H7 (cell line): ENCODE measurements around the gene C10orf71. TPM values are rescaled to one million over a fixed set of nuclear protein-coding genes. Genes with fewer than 3 reads are reported as not detected.

Source experiments
- DNase-seq: peaks from one replicate; pipeline ENCODE4 v3.0.0; 2012
- H3K27me3 ChIP-seq: 2 replicates; pipeline ENCODE4 v1.6.0; 2011; ENCODE audit warnings: mild to moderate bottlenecking, low read length; ENCODE audit not compliant: control insufficient read depth, insufficient read depth
- H3K36me3 ChIP-seq: replicated peaks from 2 replicates; pipeline ENCODE4 v1.5.1; 2011; ENCODE audit warnings: low read length; ENCODE audit not compliant: control insufficient read depth, insufficient read depth
- H3K4me3 ChIP-seq: 2 replicates; pipeline ENCODE4 v1.5.1; 2011; ENCODE audit warnings: low read depth, mild to moderate bottlenecking, control low read depth, low read length, moderate library complexity; ENCODE audit not compliant: insufficient read depth
- total RNA-seq: library from RNA; depleted of rRNA; stranded (reverse); fragments of >200 nt; shearing (Covaris generic); gene quantifications from 2 replicates; pipeline ENCODE4 v1.2.3, GENCODE V29; 2014

Gene C10orf71
- total RNA-seq, 1 experiment from 2014 or later, result not detected

DNA sequence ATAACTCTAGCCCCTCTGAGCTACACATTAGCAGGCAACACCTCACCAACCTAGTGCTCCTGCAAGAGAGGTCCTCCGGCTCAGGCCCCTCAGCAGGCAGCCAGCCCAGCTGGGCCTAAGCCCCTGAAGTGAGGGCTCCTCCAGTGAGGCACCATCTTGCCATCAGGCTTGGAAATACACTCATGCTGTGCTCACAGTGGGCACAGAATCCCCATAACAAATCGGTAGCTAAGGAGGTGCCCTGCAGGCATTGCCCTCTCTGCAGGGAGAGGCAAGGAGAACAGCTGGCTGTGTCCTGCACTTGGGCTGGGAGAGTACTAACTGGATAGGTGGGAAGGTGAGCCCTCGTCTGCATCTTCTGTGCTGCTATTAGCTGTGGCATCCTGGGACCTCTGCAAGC, 3.7 kb upstream of the C10orf71 start:
- Histone ChIP-seq H3K27me3 (no peaks in the 10 kb centered on the region), H3K4me3 (no peak overlapping the region), H3K36me3 (no peaks in the 10 kb centered on the region)
- DNase-seq, result no peak

DNA sequence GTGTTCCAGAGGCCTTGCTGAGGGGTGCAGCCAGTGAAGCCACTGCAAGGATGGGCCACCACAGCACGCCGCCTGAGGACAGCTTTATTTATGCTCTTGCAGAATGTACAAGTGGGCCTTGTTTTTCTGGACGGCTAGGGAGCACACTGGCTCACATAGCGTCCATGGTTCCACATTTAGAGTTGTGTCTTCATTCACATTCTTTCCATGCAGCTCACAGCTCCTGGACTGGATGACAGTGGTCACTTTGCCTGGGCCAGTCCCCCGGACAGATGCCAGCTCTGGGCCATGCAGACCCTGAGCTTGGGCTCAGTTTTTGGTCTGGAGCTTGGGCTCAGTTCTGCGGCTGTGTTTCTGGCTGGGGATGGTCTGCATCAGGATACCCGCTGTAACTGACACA, 2.6 kb upstream of the C10orf71 start:
- DNase-seq, result no peak
- Histone ChIP-seq H3K36me3 (no peaks in the 10 kb centered on the region), H3K27me3 (no peaks in the 10 kb centered on the region), H3K4me3 (no peak overlapping the region)

DNA sequence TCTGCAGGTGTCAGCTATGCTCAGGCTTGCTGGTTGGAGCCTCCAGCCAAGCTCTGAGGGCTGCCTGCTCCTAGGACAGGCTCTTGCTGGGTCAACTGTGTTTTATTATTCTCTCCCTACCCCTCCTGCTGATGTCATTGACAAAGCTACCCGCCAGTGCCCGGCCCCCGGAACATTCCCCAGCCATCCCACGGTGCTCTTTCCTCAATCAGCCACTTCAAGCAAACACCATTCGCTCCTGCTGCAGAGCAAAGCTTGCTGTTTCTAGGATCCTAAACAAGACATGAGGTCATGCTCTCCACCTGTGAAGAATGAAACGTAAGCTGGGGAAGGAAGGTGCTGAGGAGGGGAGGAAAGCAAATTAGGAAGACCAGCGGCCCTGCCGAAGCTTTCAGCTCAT, 2.1 kb upstream of the C10orf71 start:
- H3K36me3 ChIP-seq, result no peaks in the 10 kb centered on the region
- DNase-seq, result peak; percentile 65
- no peaks in the 10 kb centered on the region for H3K27me3 ChIP-seq
- no peak overlapping the region for H3K4me3 ChIP-seq

DNA sequence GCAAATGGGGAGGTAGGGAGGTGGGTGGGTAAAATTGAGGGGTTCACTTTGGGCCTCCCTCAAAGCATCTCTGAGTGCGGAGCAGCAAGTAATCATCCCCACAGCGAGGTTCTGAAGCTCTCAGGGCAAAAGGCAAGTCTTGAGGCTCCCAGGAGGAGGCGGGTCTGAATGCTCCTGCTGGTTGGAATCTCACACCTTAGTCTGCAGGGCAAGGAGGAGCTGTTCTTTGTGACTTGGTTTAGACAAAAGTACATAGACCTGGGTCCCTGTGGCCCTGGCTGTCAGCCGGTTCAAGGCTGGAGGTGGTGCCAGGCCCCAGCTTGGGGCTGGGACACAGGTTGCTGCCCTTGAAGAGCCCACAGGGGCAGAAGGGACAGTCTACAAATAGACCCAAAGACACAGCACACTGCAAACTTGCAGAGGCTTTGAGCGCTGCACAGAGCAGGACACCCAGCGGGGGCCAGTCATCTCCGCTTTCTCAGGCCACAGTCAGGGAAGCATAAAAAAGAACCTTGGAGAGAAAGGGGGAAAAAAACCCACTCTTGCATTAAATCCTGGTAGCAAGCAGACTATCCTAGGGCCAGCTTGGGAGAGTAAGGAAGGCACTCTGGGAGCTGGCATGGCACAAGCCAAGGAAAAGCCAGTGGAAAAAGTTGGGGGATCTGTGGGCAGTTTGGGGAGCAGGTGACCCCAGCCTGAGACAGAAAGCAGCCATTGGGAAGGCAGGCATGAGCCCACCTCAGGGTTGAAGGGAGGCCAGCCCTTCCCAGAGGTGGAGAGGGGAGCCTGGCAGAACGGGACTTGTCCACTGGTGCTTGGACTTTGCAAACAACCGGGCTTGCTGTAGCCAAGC, 926 bp upstream of the C10orf71 start:
- DNase-seq, result peak; percentile 67
- Histone ChIP-seq H3K4me3 (no peak overlapping the region), H3K27me3 (no peaks in the 10 kb centered on the region)

DNA sequence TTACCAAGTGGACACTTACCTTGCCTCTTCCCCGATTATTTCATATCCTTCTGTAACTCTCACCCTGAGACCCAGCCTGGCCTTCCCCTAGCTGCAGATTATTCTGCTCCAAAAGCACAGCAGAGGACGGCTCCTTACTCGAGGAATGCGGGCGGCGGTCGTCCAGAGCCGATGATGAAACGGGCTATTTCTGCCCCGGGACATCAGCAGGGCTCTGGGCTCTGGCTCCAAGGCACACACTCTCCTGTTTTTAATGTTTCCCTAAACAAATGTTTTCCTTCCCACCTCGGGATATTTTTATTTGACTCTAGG, 343 bp upstream of the C10orf71 start:
- no peaks in the 10 kb centered on the region for H3K36me3 ChIP-seq
- DNase-seq, result peak; percentile 53
- H3K4me3 ChIP-seq, result no peak overlapping the region
- no peaks in the 10 kb centered on the region for H3K27me3 ChIP-seq

More for the DNA sequence above, 926 bp upstream of the C10orf71 start:
- H3K36me3 ChIP-seq, result no peaks in the 10 kb centered on the region

DNA sequence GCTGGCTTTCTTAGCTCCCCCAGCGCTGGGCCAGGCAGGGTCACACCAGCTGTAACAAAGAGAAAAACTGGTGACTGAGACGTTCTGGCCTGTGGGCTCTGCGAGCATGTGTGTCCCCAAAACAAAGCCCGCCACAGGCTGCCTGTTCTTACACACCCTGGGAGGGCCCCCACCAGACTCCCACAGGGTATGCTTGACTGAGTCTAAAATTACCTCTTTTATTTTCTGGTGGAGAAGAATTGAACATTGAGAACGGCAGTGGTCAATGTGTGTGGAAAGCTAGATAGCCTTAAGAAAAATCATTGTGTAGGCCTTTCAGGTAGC, 808 bp downstream of the C10orf71 start:
- Histone ChIP-seq H3K4me3 (no peak overlapping the region), H3K27me3 (no peaks in the 10 kb centered on the region), H3K36me3 (no peaks in the 10 kb centered on the region)
- no peak for DNase-seq

DNA sequence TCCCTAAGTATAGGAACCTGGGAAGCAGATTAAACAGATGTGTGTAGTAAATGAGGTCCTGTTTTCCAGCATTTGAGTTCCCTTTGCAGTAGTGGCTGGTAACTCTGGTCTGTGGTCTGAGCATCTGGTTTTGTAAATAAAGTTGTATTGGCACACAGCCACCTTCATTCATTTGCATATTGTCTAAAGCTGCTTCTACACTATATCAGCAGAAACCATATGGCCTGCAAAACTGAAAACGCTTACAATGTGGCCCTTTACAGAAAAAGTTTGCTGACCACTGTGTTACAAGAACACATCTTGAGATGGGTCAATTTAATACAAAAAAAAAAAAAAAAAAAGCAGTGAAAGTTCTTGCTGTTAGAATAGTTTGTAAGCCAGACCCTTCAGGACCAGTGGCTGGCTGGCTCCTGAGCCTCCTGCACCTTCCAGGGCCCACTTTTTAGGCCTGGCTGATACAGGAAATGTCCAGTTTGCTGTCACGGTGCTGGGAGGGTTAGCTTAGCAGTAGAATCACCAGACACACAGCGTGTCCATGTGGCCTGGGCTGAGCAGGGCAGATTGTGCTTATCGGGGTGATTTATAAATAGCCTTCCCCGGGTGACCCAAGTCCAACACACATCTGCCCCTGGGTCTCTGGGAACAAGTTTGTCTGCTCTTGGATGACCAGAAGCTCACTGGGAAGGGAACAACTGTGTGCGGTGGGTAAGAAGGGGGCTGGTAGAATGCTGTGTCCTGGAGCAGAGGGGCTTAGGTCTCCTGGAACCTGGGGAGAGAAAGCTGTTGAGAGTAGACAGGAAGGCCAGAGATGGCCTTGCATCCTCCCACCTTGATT, 1.4 kb downstream of the C10orf71 start:
- no peaks in the 10 kb centered on the region for H3K36me3 ChIP-seq
- no peak overlapping the region for H3K4me3 ChIP-seq
- no peak for DNase-seq
- no peaks in the 10 kb centered on the region for H3K27me3 ChIP-seq

DNA sequence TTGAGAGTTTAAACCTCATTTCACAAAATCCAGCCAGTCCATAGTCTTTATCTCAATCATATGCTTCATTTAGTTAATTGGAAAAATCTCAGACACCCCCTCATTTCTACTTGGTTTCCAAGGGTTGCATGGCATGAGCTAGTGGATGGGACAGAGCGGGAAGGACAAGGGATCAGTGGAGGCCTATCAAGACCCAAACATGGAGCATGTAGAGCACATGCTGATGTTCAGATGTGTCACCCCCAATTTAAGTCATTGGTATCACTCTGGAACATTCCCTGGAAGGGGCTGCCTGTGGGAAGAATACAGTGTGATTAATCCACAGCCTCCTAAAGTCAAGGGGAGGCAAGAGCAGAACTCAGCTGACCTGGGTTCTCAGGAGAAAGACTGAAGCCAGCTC, 2.3 kb downstream of the C10orf71 start:
- no peak for DNase-seq
- Histone ChIP-seq H3K4me3 (no peak overlapping the region), H3K36me3 (no peaks in the 10 kb centered on the region), H3K27me3 (no peaks in the 10 kb centered on the region)

DNA sequence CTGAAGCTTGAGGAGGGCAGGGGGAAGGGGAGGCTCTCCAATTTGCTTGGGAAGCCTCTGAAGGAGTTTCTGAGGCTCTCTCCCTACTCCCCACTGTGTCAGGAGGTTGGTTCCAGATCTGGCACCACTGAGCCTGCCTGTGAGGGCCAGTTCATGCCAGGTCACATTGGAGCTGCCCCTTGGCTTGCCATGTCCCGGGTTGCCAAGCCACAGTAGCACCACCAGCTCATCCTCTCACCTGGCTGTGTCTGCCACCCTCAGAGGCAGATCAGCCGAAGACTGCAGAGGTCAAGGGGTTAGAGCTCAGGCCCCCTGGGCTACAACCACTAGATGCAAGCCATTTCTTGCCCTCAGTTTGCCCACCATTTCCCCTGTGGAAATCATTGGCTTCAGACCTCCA, 3.1 kb downstream of the C10orf71 start:
- no peak for DNase-seq
- Histone ChIP-seq H3K4me3 (no peak overlapping the region), H3K36me3 (no peaks in the 10 kb centered on the region), H3K27me3 (no peaks in the 10 kb centered on the region)

DNA sequence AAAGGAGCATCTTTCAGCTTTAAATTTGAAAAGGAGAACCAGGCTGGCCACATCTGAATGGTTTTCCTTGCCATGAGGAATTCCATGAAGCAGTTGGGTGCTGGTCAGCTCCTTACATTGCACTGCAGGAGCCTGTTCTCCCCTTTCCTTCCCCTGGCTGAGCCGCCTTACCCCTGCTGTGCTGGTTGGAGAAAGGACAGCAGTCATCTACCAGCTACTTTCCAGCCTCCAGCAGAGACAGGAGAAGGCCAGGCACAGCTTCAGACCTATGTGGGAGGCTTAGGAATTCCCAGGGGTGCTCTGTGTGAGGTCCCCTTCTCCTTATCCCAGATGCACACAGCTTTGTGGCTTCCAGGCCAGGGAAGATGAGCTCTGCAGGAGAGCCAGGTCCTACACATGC, 4.7 kb downstream of the C10orf71 start:
- no peak overlapping the region for H3K4me3 ChIP-seq
- no peaks in the 10 kb centered on the region for H3K36me3 ChIP-seq
- H3K27me3 ChIP-seq, result no peaks in the 10 kb centered on the region
- no peak for DNase-seq

DNA sequence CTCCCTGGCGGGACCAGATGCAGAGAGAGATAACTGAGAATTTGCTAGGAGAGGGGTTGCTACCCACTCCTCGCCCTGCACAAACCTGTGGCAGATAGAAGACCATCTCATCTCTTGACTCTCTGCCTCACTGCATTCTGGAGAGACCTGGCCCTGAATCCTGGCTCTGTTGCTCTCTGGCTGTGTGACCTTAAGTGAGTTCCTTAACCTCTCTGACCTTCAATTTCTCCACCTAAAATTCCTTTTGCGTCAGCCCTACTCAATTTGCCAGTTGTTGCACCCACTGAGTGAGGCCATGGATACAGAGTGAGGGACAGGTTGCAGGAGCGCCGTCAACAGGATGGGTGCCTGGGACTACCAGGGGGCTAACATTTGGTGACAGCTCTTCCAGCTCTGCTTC, 5.2 kb downstream of the C10orf71 start:
- Histone ChIP-seq H3K36me3 (no peaks in the 10 kb centered on the region), H3K4me3 (no peak overlapping the region), H3K27me3 (no peaks in the 10 kb centered on the region)
- DNase-seq, result no peak

DNA sequence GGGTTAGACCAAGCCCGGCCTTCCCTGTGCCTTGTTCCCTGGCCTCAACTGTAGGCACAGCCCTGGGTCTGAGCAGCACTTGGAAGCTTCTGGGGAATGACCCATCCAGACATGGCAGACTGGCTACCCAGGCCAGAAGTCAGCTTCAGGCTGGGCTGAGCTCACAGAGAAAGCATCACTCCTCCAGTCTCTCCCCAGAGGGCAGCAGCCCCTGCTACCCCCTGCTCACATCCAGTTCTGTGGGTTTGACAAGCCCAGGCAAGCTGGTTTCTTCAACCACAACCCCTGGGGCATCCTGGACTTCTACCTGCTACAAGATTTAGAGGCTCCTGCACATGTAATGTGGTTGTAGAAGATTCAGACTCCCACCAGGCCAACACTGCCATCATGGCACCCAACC, 9.0 kb downstream of the C10orf71 start:
- H3K36me3 ChIP-seq, result no peaks in the 10 kb centered on the region
- no peak for DNase-seq
- no peak overlapping the region for H3K4me3 ChIP-seq
- no peaks in the 10 kb centered on the region for H3K27me3 ChIP-seq

DNA sequence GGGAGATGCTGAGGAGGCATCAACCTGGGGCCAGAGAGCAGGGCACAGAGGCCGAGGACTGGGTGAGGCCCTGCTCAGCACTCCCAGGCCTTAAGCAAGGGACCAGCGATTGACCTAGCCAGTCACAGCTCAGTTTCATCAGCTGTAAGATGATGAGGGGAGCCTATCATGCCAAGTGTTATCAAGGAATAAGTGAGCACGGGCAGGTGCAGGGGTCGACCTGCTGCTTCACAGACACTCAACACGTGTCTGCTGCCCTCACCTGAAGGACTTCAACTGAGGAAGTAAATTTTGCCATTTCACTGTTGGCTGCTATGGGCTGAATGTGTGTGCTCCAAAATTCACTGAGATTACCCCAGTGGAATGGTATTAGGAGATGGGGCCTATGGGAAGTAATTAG, 9.9 kb downstream of the C10orf71 start:
- DNase-seq, result no peak

DNA sequence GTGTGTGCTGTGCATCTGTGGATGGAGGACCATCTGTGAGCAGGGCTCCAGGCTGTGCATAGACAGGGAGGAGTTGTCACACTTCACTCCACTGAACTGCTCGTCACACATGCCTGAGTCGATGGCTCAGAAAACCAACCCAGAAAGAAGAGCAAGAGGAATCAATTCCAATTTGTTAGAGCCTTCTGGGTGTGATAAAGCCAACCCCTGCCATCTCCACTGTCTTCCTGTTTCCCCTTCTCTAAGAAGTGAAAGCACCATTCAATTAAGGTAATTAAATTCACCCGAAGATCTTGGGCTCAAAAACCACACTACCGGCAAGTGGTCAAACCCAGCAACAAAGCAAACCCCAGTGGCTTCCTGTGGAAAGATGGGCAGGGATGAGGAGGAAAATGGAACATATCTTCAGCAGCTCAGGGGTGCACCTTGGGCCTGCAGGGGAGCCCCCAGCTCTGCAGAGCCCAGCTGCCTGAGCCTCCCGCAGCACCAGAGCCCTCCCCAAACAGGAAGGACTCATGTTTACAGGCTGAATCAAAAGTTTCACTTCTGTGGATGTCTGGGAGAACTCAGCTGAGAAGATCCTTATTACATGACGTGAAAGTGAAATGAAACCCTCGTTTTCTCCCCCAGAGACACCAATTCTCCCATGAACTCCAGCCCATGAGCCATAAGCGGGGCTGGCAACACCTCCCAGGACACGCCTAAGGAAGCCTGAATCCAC, 10.9 kb downstream of the C10orf71 start:
- no peak for DNase-seq
- no peaks in the 10 kb centered on the region for H3K36me3 ChIP-seq
- no peaks in the 10 kb centered on the region for H3K27me3 ChIP-seq
- no peak overlapping the region for H3K4me3 ChIP-seq

More for the DNA sequence above, 9.9 kb downstream of the C10orf71 start:
- no peak overlapping the region for H3K4me3 ChIP-seq
- H3K36me3 ChIP-seq, result no peaks in the 10 kb centered on the region
- H3K27me3 ChIP-seq, result no peaks in the 10 kb centered on the region

DNA sequence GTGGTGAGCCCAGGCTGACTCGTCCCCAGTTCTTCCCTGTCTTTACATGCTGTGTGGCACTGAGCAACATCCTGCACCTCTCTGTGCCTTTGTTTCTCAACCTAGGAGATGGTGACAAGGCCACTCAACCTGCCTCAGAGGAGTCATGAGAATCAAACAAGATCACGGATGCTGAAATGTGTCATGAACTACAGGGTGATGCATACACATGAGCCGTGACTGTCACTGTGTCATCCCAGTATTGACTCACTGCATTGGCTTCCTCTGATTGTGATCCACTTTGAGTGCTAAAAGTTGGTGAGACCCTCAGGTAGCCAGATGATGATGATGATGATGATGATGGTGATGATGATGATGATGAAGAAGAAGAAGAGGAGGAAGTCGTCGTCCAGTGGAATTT, 11.5 kb downstream of the C10orf71 start:
- DNase-seq, result no peak
- Histone ChIP-seq H3K27me3 (no peaks in the 10 kb centered on the region), H3K4me3 (no peak overlapping the region), H3K36me3 (no peaks in the 10 kb centered on the region)
